ENCODE data around the gene CCNG2. TPM values are rescaled to one million over a fixed set of nuclear protein-coding genes. Genes with fewer than 3 reads are reported as not detected.

The CCNG2 gene
- total RNA-seq, 1 experiment from 2014 or later = 10.6 TPM

- H3K4me3 Mint-ChIP-seq = no peak overlapping the region
- Histone ChIP-seq H3K23me2 (ENCODE audit: insufficient read length, low read depth, low read length, poor library complexity, severe bottlenecking) (no peaks in the 10 kb centered on the region), H2BK5ac (ENCODE audit: insufficient read length, low read length) (no peak overlapping the region), H3K18ac (ENCODE audit: insufficient read length, low read depth, low read length) (no peak overlapping the region), H4K8ac (replicated peaks; ENCODE audit: insufficient read length, low read depth, low read length) (no peak overlapping the region), H2BK120ac (ENCODE audit: low read depth, low read length, poor library complexity, severe bottlenecking) (no peak overlapping the region), H3K27ac (ENCODE audit: insufficient read length, low read depth, low read length) (no peak overlapping the region), H3K23ac (ENCODE audit: insufficient read length, low read depth, low read length) (no peak overlapping the region), H3T11ph (ENCODE audit: low read length) (no peak overlapping the region), H3K9ac (ENCODE audit: extremely low read depth, insufficient read length, low read length) (no peak overlapping the region), H3K14ac (ENCODE audit: insufficient read depth, low read length) (no peak overlapping the region), H3K56ac (ENCODE audit: insufficient read length, low read depth, low read length) (no peak overlapping the region), H3K79me1 (ENCODE audit: insufficient read depth, low read depth, low read length, poor library complexity, severe bottlenecking) (no peaks in the 10 kb centered on the region), H3K79me2 (ENCODE audit: insufficient read depth, low read length) (no peaks in the 10 kb centered on the region), H3K4me2 (ENCODE audit: insufficient read depth, insufficient read length, low read length) (no peak overlapping the region), H3K4me1 (ENCODE audit: insufficient read depth, low read length) (peaks cover 4% of the 10 kb centered on the region; the same call in 1 of the 2 replicates), H3K27me3 (ENCODE audit: insufficient read depth, low read length) (no peaks in the 10 kb centered on the region), H4K91ac (ENCODE audit: insufficient read length, low read depth, low read length) (no peak overlapping the region), H2BK12ac (ENCODE audit: insufficient read length, low read depth, low read length) (no peak overlapping the region), H4K5ac (ENCODE audit: insufficient read length, low read depth, low read length) (no peak overlapping the region), H2AFZ (ENCODE audit: low read length) (no peak overlapping the region), H2BK20ac (ENCODE audit: low read depth, low read length, poor library complexity, severe bottlenecking) (no peak overlapping the region), H2BK15ac (ENCODE audit: low read depth, low read length) (no peak overlapping the region), H3K9me3 (ENCODE audit: control insufficient read depth, low read depth, low read length) (no peaks in the 10 kb centered on the region), H3K4ac (ENCODE audit: low read depth, low read length) (no peak overlapping the region), H4K20me1 (ENCODE audit: control insufficient read depth, insufficient read depth, insufficient read length) (no peaks in the 10 kb centered on the region), H2AK5ac (ENCODE audit: insufficient read length, low read length) (no peak overlapping the region)
- DNase-seq = no peak
- no CpG with 5 or more reads among the region's 1 CpG for WGBS (ENCODE audit: extremely low coverage, insufficient read length, low lambda C conversion rate)
- TF ChIP-seq CTCF (conservative IDR thresholded peaks at IDR 0.05) = no peak
- H3K4me1 Mint-ChIP-seq = peaks cover 9% of the 10 kb centered on the region in 2 experiments
- H3K27me3 Mint-ChIP-seq (ENCODE audit: low read depth) = peaks cover 6% of the 10 kb centered on the region
- no peak overlapping the region for H3K27ac Mint-ChIP-seq
- H3K9me3 Mint-ChIP-seq = no peaks in the 10 kb centered on the region
- H3K36me3 Mint-ChIP-seq (ENCODE audit: insufficient read depth in 1 of 3, low read depth in 3 of 3) = no peaks in the 10 kb centered on the region
Observed at GRCh38 chr4:77209012-77209411, 52.0 kb downstream of the CCNG2 start.

Measured in H9 (cell line).